HEK293T (cell line): ENCODE results near the gene NDUFS7.

ENCODE experiments used
- CTCF ChIA-PET: fragments of 350-600 bp; formaldehyde crosslinking; extraction: SDS; loops from one replicate; lab custom pipeline; 2021; ENCODE audit warnings: antibody characterized with exemption, inconsistent platforms; lab: Yijun Ruan, JAX
- POLR2A ChIA-PET: fragments of 350-600 bp; formaldehyde crosslinking; extraction: SDS; loops from one replicate; lab custom pipeline; 2020; ENCODE audit warnings: antibody characterized with exemption, inconsistent platforms; lab: Yijun Ruan, JAX
- DNase-seq: peaks from one replicate; pipeline ENCODE4 v3.0.0; 2012; ENCODE audit warnings: mixed read lengths; ENCODE audit errors: extremely low spot score
- ARNT ChIP-seq: fragments of 450-650 bp; IDR thresholded peaks from 2 replicates; pipeline ENCODE4 v1.6.1; 2017; ENCODE audit warnings: mild to moderate bottlenecking
- BHLHE40 ChIP-seq: fragments of 450-650 bp; IDR thresholded peaks from 2 replicates; pipeline ENCODE4 v1.6.1; 2016; ENCODE audit warnings: mild to moderate bottlenecking, moderate library complexity, borderline replicate concordance
- CTBP1 ChIP-seq: fragments of 450-650 bp; IDR thresholded peaks from 2 replicates; pipeline ENCODE4 v1.6.1; 2016; ENCODE audit warnings: borderline replicate concordance
- ELF4 ChIP-seq: fragments of 450-650 bp; IDR thresholded peaks from 2 replicates; pipeline ENCODE4 v1.6.1; 2017; ENCODE audit warnings: antibody characterized with exemption
- FOXA1 ChIP-seq: fragments of 450-650 bp; IDR thresholded peaks from 2 replicates; pipeline ENCODE4 v1.6.1; 2016; ENCODE audit warnings: mild to moderate bottlenecking
- FOXK2 ChIP-seq: fragments of 450-650 bp; IDR thresholded peaks from 2 replicates; pipeline ENCODE4 v1.6.1; 2016; ENCODE audit warnings: mild to moderate bottlenecking
- FOXM1 ChIP-seq: fragments of 450-650 bp; IDR thresholded peaks from 2 replicates; pipeline ENCODE4 v1.6.1; 2017; ENCODE audit warnings: mild to moderate bottlenecking, borderline replicate concordance
- HDGF ChIP-seq: fragments of 450-650 bp; IDR thresholded peaks from 2 replicates; pipeline ENCODE4 v1.6.1; 2017; ENCODE audit warnings: antibody characterized with exemption, borderline replicate concordance
- L3MBTL2 ChIP-seq: fragments of 450-650 bp; conservative IDR thresholded peaks from 2 replicates; pipeline ENCODE4 v1.6.1; 2016; ENCODE audit warnings: mild to moderate bottlenecking
- LEF1 ChIP-seq: fragments of 450-650 bp; IDR thresholded peaks from 2 replicates; pipeline ENCODE4 v1.6.1; 2017; ENCODE audit warnings: mild to moderate bottlenecking, borderline replicate concordance
- NFRKB ChIP-seq: fragments of 450-650 bp; IDR thresholded peaks from 2 replicates; pipeline ENCODE4 v1.6.1; 2016; ENCODE audit warnings: mild to moderate bottlenecking, moderate library complexity
- PKNOX1 ChIP-seq: fragments of 450-650 bp; IDR thresholded peaks from 2 replicates; pipeline ENCODE4 v1.6.1; 2016
- SP1 ChIP-seq: fragments of 450-650 bp; IDR thresholded peaks from 2 replicates; pipeline ENCODE4 v1.6.1; 2017
- SUZ12 ChIP-seq: fragments of 450-650 bp; IDR thresholded peaks from 2 replicates; pipeline ENCODE4 v1.6.1; 2016; ENCODE audit warnings: mild to moderate bottlenecking
- TARDBP ChIP-seq: fragments of 450-650 bp; IDR thresholded peaks from 2 replicates; pipeline ENCODE4 v1.6.1; 2016
- ZNF384 ChIP-seq: fragments of 450-650 bp; IDR thresholded peaks from 2 replicates; pipeline ENCODE4 v1.6.1; 2016

NDUFS7 gene

GRCh38 chr19:1383017-1383311 is 743 bp upstream of the NDUFS7 start:
- TF ChIP-seq SP1 (no peak), LEF1 (no peak), FOXM1 (no peak), ELF4 (no peak), CTBP1 (no peak), BHLHE40 (no peak), FOXK2 (no peak), ARNT (no peak), FOXA1 (no peak), HDGF (no peak), PKNOX1 (no peak), L3MBTL2 (no peak), NFRKB (no peak), TARDBP (no peak), ZNF384 (no peak), SUZ12 (no peak)
- CTCF ChIA-PET = interaction anchor here (0.8 to 1.8 kb wide), 4 partner anchors 67 to 139 kb away, joined by 3 to 9 read pairs (median 4); no protein-coding TSS in a partner anchor
- POLR2A ChIA-PET = interaction anchor here (0.7 to 1.1 kb wide), 2 partner anchors 34 to 114 kb away, joined by 3 to 7 read pairs; partner anchors contain the start of gene CIRBP
- no peak for DNase-seq

- POLR2A ChIA-PET = no interaction called here
- TF ChIP-seq TARDBP (no peak), BHLHE40 (no peak), ARNT (no peak), CTBP1 (no peak), LEF1 (no peak), ELF4 (no peak), FOXA1 (no peak), PKNOX1 (no peak), SUZ12 (no peak), NFRKB (no peak), FOXK2 (no peak), L3MBTL2 (no peak), HDGF (no peak), ZNF384 (no peak)
- CTCF ChIA-PET = no interaction called here
- DNase-seq = no peak
These were observed 367 bp downstream of the NDUFS7 start for GRCh38 chr19:1384085-1384462.

GRCh38 chr19:1384478-1385110 is 887 bp downstream of the NDUFS7 start:
- CTCF ChIA-PET = no interaction called here
- POLR2A ChIA-PET = interaction anchor here (1.6 kb wide), 1 partner anchor 115 kb away, joined by 5 read pairs; the partner anchor contains the start of gene CIRBP
- TF ChIP-seq ELF4 = no peak
- TF ChIP-seq FOXM1 = no peak
- no peak for TF ChIP-seq SUZ12
- no peak for TF ChIP-seq ZNF384
- no peak for TF ChIP-seq SP1
- DNase-seq = no peak

GRCh38 chr19:1385816-1386215 is 2.1 kb downstream of the NDUFS7 start:
- ChIA-PET CTCF (no interaction called here), POLR2A (interaction anchor here (0.8 to 1.6 kb wide), 2 partner anchors 17 to 117 kb away, joined by 4 to 5 read pairs; partner anchors contain the start of gene CIRBP)
- TF ChIP-seq ZNF384 = no peak
- no peak for TF ChIP-seq SUZ12
- TF ChIP-seq FOXA1 = no peak
- TF ChIP-seq LEF1 = no peak
- no peak for TF ChIP-seq HDGF
- TF ChIP-seq NFRKB = no peak
- DNase-seq = no peak

- ChIA-PET POLR2A (no interaction called here), CTCF (no interaction called here)
- no peak for TF ChIP-seq L3MBTL2
These were observed 3.4 kb downstream of the NDUFS7 start for GRCh38 chr19:1386945-1387683.

GRCh38 chr19:1387684-1388636 is 4.3 kb downstream of the NDUFS7 start:
- DNase-seq = no peak
- ChIA-PET POLR2A (no interaction called here), CTCF (no interaction called here)
- no peak for TF ChIP-seq FOXK2
- no peak for TF ChIP-seq FOXA1

More at GRCh38 chr19:1386945-1387683, 3.4 kb downstream of the NDUFS7 start:
- DNase-seq = no peak

- CTCF ChIA-PET = no interaction called here
- POLR2A ChIA-PET = no interaction called here
- TF ChIP-seq SUZ12 = no peak
- TF ChIP-seq TARDBP = no peak
- no peak for TF ChIP-seq BHLHE40
- no peak for TF ChIP-seq FOXA1
- no peak for TF ChIP-seq HDGF
- no peak for TF ChIP-seq NFRKB
- no peak for TF ChIP-seq LEF1
- TF ChIP-seq SP1 = no peak
- no peak for DNase-seq
These were observed 4.9 kb downstream of the NDUFS7 start for GRCh38 chr19:1388637-1389026.
